Ishikawa (cell line): Measurements from ENCODE around the gene GADL1.

Source experiments
- CEBPB ChIP-seq: IDR thresholded peaks from 2 replicates; pipeline ENCODE4 v1.6.1; 2012
- CREB1 ChIP-seq: IDR thresholded peaks from 2 replicates; pipeline ENCODE4 v1.6.1; 2012; ENCODE audit warnings: low read depth
- EGR1 ChIP-seq: IDR thresholded peaks from 2 replicates; pipeline ENCODE4 v1.6.1; 2012
- EP300 ChIP-seq: IDR thresholded peaks from 2 replicates; pipeline ENCODE4 v1.6.1; 2012; ENCODE audit warnings: borderline replicate concordance
- FOXM1 ChIP-seq: IDR thresholded peaks from 2 replicates; pipeline ENCODE4 v1.6.1; 2012; ENCODE audit warnings: low read depth, borderline replicate concordance
- NFIC ChIP-seq: IDR thresholded peaks from 2 replicates; pipeline ENCODE4 v1.6.1; 2012
- RAD21 ChIP-seq: IDR thresholded peaks from 2 replicates; pipeline ENCODE4 v1.6.1; 2012; ENCODE audit warnings: low read depth
- TAF1 ChIP-seq: IDR thresholded peaks from 2 replicates; pipeline ENCODE4 v1.6.1; 2012; ENCODE audit warnings: low read depth, mild to moderate bottlenecking
- TCF12 ChIP-seq: IDR thresholded peaks from 2 replicates; pipeline ENCODE4 v1.6.1; 2012; ENCODE audit warnings: low read depth
- TEAD4 ChIP-seq: IDR thresholded peaks from 2 replicates; pipeline ENCODE4 v1.6.1; 2012
- YY1 ChIP-seq: IDR thresholded peaks from 2 replicates; pipeline ENCODE4 v1.6.1; 2012; ENCODE audit warnings: low read depth
- ZBTB7A ChIP-seq: IDR thresholded peaks from 2 replicates; pipeline ENCODE4 v1.6.1; 2012; ENCODE audit warnings: low read depth
- TF ChIP-seq, protein P1 (sequence below): IDR thresholded peaks from 2 replicates; pipeline ENCODE4 v1.6.1; 2012
- TF ChIP-seq, protein P2 (sequence below): IDR thresholded peaks from 2 replicates; pipeline ENCODE4 v1.6.1; 2012; ENCODE audit warnings: low read depth, mild to moderate bottlenecking
- TF ChIP-seq, protein P3 (sequence below): IDR thresholded peaks from 2 replicates; pipeline ENCODE4 v1.6.1; 2012

Gene GADL1

DNA sequence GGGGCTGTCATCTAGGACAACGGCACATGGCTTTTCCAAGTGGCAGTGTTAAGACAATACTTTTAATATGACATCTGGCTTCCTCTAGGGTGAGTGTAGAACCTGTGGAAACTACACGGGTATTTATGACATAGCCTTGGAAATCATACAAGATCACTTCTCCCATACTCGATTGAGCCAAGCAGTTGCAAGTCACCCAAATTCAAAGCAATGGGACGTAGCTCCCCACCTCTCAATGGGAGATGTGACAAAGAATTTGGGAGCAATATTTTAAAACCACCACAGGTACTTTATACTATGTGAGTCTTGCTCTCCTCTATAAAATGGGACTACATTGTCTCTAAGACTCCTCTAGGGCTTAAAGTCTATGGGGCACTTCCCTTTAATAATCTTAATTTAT, 194.5 kb downstream of the GADL1 start:
- TF ChIP-seq TEAD4 (no peak), TCF12 (no peak)

DNA sequence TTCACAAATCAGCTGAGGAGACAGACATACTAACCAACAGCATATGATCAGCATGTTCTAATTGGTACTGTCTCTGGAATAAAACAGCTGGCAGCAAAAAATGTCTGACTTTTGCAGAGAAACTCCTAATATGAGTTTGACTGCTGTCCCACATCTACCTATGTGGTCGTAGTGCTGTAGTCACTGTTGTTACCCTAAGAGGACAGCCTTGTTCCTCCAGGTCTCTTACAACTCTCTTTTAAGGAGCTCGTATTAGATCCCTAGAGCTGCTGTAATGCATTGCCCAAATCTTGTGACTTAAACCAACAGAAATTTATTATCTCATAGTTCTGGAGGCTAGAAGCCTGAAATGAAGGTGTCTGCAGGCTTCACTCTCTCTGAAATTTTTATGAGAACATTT, 195.9 kb downstream of the GADL1 start:
- TF ChIP-seq YY1 (no peak), FOXM1 (no peak), RAD21 (no peak), TCF12 (no peak), ZBTB7A (no peak), TEAD4 (no peak)
- TF ChIP-seq, protein P1, sequence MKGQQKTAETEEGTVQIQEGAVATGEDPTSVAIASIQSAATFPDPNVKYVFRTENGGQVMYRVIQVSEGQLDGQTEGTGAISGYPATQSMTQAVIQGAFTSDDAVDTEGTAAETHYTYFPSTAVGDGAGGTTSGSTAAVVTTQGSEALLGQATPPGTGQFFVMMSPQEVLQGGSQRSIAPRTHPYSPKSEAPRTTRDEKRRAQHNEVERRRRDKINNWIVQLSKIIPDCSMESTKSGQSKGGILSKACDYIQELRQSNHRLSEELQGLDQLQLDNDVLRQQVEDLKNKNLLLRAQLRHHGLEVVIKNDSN: no peak
- TF ChIP-seq, protein P2, sequence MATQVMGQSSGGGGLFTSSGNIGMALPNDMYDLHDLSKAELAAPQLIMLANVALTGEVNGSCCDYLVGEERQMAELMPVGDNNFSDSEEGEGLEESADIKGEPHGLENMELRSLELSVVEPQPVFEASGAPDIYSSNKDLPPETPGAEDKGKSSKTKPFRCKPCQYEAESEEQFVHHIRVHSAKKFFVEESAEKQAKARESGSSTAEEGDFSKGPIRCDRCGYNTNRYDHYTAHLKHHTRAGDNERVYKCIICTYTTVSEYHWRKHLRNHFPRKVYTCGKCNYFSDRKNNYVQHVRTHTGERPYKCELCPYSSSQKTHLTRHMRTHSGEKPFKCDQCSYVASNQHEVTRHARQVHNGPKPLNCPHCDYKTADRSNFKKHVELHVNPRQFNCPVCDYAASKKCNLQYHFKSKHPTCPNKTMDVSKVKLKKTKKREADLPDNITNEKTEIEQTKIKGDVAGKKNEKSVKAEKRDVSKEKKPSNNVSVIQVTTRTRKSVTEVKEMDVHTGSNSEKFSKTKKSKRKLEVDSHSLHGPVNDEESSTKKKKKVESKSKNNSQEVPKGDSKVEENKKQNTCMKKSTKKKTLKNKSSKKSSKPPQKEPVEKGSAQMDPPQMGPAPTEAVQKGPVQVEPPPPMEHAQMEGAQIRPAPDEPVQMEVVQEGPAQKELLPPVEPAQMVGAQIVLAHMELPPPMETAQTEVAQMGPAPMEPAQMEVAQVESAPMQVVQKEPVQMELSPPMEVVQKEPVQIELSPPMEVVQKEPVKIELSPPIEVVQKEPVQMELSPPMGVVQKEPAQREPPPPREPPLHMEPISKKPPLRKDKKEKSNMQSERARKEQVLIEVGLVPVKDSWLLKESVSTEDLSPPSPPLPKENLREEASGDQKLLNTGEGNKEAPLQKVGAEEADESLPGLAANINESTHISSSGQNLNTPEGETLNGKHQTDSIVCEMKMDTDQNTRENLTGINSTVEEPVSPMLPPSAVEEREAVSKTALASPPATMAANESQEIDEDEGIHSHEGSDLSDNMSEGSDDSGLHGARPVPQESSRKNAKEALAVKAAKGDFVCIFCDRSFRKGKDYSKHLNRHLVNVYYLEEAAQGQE: no peak

DNA sequence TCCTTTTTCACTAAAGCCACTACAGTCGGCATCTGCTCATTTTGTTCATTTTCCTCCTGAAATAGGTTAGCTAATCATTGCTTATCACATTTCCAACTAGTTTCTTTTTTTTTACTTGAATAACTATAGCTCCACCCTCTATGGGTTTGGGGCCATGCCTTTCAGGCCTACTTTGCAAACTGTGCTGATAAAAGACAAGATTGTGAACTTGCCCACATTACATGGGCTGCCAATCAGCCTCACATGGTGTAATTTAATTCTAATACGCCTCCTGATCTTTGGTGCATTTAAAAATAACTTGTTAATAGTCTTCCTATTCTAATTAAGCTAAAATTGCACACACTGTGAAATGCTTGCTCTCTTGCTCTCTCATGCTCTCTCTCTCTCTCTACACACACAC, 197.6 kb downstream of the GADL1 start:
- TF ChIP-seq, protein P1: no peak
- TF ChIP-seq TCF12 (no peak), ZBTB7A (no peak), TEAD4 (no peak), NFIC (no peak), EP300 (no peak), FOXM1 (no peak)

DNA sequence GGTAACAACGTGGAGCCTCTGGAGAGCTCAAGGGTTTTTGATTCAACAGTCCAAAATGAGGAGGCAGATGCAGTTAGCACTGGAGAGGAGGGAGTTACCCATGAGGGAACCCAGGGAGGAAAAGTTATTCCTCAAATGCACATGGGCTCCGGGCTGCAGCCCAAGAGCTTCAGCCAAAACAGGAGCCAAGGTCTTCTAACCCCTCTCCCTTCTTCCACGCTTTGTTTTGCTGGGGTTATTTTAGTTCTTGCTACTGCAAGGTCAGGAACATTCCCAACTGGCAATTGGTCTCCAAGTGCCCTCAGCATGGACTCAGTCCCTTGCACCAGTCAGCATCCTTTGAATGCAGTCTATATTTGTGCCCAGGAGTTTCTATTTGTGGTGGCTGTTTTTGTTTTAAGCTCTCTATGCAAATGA, 198.1 kb downstream of the GADL1 start:
- TF ChIP-seq CEBPB: no peak
- TF ChIP-seq FOXM1: no peak
- no peak for TF ChIP-seq YY1
- TF ChIP-seq TEAD4: no peak
- no peak for TF ChIP-seq ZBTB7A
- no peak for TF ChIP-seq RAD21
- no peak for TF ChIP-seq EGR1

DNA sequence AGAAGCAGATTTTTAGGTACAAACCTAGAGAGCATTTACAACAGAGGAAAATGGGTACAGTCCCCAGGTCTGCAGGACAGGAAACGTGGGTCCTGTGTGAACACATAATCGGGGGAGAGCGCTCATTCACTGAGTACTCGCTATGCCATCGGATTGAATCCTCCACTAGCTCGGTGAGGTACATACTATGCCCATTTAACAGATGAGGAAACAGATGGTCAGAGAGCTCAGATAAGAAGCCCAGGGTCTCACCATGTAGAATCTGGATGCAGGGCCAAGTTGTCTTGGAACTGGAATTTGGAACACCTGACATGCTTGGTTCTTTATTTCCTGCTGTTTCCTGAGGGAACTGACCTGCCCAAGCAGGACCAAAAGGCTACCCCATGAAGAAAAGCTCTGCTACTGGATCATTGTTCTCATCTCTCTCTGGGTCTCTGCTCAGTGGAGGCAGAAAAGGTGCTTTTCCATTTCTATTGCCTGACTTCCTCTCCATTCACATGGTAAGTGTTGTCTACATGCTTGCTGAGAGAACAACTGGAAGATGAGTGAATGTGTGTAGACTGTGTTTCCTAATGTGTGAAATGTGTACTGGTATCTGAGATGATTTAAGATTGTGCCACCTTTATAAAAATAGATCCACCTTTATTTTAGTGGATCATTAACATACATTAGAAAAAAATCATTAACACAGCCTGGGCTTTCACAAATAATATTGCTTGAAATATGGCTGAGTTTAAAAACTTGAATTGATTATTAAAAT, 199.0 kb downstream of the GADL1 start:
- TF ChIP-seq YY1 (no peak), NFIC (no peak), ZBTB7A (no peak), TCF12 (no peak)

DNA sequence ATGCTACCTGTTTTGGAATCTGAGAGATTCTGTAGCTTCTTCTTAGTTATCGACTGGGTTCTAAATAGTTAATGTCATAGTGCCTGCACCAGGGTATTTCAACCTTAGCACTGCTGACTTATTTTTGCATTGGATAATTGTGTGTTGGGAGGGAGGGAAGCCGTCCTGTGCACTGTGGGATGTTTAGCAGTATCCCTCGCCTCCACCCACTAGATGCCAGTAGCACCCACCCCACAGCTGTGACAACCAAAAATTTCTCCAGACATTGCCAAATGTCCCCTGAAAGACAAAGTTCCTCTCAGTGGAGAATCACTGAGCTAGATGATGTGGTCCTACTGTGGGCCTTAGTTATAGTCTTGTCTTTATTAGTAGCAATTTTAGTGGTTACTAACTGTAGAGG, 199.8 kb downstream of the GADL1 start:
- no peak for TF ChIP-seq ZBTB7A
- TF ChIP-seq CREB1: no peak
- TF ChIP-seq TAF1: no peak
- TF ChIP-seq YY1: no peak
- TF ChIP-seq, protein P1: no peak
- no peak for TF ChIP-seq FOXM1
- TF ChIP-seq NFIC: no peak
- TF ChIP-seq, protein P2: no peak
- TF ChIP-seq, protein P3, sequence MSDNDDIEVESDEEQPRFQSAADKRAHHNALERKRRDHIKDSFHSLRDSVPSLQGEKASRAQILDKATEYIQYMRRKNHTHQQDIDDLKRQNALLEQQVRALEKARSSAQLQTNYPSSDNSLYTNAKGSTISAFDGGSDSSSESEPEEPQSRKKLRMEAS: no peak
- TF ChIP-seq CEBPB: no peak
- TF ChIP-seq EP300: no peak
- no peak for TF ChIP-seq EGR1

DNA sequence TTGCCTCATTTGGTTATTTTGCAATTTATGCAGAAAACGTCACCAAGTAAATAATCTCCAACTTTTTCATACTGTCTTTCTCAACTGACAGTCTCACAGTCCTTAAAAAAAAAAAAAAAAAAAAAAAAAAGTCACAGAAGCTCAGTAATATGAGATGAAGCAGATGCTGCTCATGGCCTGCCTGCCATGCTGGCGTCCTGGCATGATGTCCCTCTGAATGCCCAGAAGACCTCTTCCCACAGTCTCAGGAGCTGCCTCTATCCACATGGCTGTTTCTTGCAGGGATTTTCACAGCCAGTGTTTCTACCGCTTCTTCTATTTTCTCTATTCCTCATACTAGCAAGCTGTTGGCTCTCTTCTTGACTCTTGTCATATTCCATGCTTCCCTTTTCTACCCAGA, 200.3 kb downstream of the GADL1 start:
- no peak for TF ChIP-seq EP300
- TF ChIP-seq CREB1: no peak
- TF ChIP-seq EGR1: no peak
- TF ChIP-seq NFIC: no peak
- TF ChIP-seq, protein P2: no peak
- TF ChIP-seq, protein P3: no peak
- no peak for TF ChIP-seq YY1
- TF ChIP-seq ZBTB7A: no peak
- TF ChIP-seq TAF1: no peak
- TF ChIP-seq TEAD4: no peak
- TF ChIP-seq, protein P1: no peak
- no peak for TF ChIP-seq CEBPB
- TF ChIP-seq TCF12: no peak
- TF ChIP-seq RAD21: no peak
- TF ChIP-seq FOXM1: no peak
